ENCODE results near the gene MMEL1.

DNA sequence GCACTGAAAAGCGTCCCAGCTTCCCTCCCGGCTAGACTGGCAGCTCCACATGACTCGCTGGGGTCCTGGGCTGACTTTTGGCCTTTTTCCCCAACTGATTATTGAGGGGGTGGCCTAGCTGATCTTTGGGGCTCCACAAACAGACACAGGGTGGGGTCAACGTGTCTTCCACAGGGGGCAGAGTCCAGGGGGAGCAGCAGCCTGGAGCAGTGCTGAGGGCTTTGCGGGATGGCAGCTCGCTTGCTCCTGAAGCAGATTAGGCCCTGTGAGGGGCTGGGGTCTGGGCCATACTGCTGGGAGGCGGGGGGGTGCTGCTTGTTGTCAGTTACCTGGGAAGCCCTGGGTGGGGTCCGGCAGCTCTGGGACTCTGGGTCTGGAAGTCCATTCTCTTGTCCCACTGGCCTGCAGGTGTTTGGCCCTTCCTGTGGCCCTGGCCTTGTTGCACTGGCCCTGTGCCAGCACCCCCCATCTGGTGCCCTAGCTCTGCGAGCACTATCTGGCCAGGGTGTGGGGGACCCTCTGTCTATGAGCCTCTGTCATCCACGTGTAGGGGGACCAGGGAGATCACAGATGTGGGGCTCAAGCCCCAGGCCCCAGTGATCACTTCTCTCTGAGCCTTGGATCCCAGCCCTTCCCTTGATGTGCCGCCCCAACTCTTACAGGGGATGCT lies 90.4 kb downstream of the MMEL1 start:
- no peak for TF ChIP-seq EZH2 (IDR thresholded peaks at IDR 0.05; ENCODE audit: low read length, unreplicated experiment)
- TF ChIP-seq, protein P1, sequence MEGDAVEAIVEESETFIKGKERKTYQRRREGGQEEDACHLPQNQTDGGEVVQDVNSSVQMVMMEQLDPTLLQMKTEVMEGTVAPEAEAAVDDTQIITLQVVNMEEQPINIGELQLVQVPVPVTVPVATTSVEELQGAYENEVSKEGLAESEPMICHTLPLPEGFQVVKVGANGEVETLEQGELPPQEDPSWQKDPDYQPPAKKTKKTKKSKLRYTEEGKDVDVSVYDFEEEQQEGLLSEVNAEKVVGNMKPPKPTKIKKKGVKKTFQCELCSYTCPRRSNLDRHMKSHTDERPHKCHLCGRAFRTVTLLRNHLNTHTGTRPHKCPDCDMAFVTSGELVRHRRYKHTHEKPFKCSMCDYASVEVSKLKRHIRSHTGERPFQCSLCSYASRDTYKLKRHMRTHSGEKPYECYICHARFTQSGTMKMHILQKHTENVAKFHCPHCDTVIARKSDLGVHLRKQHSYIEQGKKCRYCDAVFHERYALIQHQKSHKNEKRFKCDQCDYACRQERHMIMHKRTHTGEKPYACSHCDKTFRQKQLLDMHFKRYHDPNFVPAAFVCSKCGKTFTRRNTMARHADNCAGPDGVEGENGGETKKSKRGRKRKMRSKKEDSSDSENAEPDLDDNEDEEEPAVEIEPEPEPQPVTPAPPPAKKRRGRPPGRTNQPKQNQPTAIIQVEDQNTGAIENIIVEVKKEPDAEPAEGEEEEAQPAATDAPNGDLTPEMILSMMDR (conservative IDR thresholded peaks at IDR 0.05; ENCODE audit: low read depth, low read length), result no peak
- no peak for TF ChIP-seq EZH2phosphoT487 (IDR thresholded peaks at IDR 0.05; ENCODE audit: borderline replicate concordance, low read length)
